ENCODE data around the gene RARRES1. TPM values are rescaled to one million over a fixed set of nuclear protein-coding genes. Genes with fewer than 3 reads are reported as not detected.

Gene RARRES1
- total RNA-seq, 1 experiment from 2014 or later: 0.20 TPM

GRCh38 chr3:158763421-158763820 lies 31.2 kb upstream of the RARRES1 start:
- ChIA-PET POLR2A (no interaction called here), CTCF (no interaction called here), RAD21 (ENCODE audit: low non-redundant PET in 1 of 2, low total read pairs in 2 of 2, uncharacterized antibody in 2 of 2, unreplicated experiment in 2 of 2) (no interaction called here)
- no peaks in the 10 kb centered on the region for H3K36me3 ChIP-seq (ENCODE audit: control insufficient read depth in 1 of 2, insufficient read depth in 2 of 2, low read length in 2 of 2)
- no peaks in the 10 kb centered on the region for H3K9me3 ChIP-seq (ENCODE audit: control insufficient read depth in 1 of 2, insufficient read depth in 1 of 2, low read depth in 1 of 2, low read length in 2 of 2)
- DNase-seq (ENCODE audit: low read depth, low spot score) (no peak), ATAC-seq (no peak)
- H3K4me2 ChIP-seq (ENCODE audit: low read length): no peak overlapping the region
- no peak overlapping the region for H3K27ac ChIP-seq (ENCODE audit: low read depth, low read length)
- no peaks in the 10 kb centered on the region for H3K79me2 ChIP-seq (ENCODE audit: insufficient read depth, low read length)
- no peak overlapping the region for H3K4me3 ChIP-seq (replicated peaks in 1 of 2; ENCODE audit: low read depth in 1 of 2, low read length in 2 of 2)
- TF ChIP-seq, protein P1, sequence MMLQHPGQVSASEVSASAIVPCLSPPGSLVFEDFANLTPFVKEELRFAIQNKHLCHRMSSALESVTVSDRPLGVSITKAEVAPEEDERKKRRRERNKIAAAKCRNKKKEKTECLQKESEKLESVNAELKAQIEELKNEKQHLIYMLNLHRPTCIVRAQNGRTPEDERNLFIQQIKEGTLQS (IDR thresholded peaks at IDR 0.05): no peak
- TF ChIP-seq ELF1 (IDR thresholded peaks at IDR 0.05; ENCODE audit: borderline replicate concordance, low read depth) (no peak), ZBTB33 (IDR thresholded peaks at IDR 0.05; ENCODE audit: extremely low read depth, insufficient replicate concordance, low read length) (no peak), CEBPB (IDR thresholded peaks at IDR 0.05; ENCODE audit: low read depth) (no peak), CBX3 (IDR thresholded peaks at IDR 0.05; ENCODE audit: low read depth) (no peak), SRF (IDR thresholded peaks at IDR 0.05; ENCODE audit: low read depth) (no peak), YY1 (IDR thresholded peaks at IDR 0.05; ENCODE audit: extremely low read depth, insufficient replicate concordance, low read depth, low read length) (no peak), EZH2 (IDR thresholded peaks at IDR 0.05) (no peak), JUND (IDR thresholded peaks at IDR 0.05) (no peak), POLR2A (IDR thresholded peaks at IDR 0.05; ENCODE audit: borderline replicate concordance, extremely low read depth, insufficient read depth, insufficient read length) (no peak), SP1 (IDR thresholded peaks at IDR 0.05; ENCODE audit: low read depth) (no peak), SIN3A (IDR thresholded peaks at IDR 0.05; ENCODE audit: low read depth) (no peak), ZFX (IDR thresholded peaks at IDR 0.05) (no peak), POLR2AphosphoS5 (IDR thresholded peaks at IDR 0.05; ENCODE audit: low read depth, low read length) (no peak)
- H3K4me1 ChIP-seq (ENCODE audit: control insufficient read depth in 1 of 2, insufficient read depth in 2 of 2, low read length in 2 of 2): peaks cover 0 to 4% of the 10 kb centered on the region in 2 experiments; a peak in 1 of 4 replicates
- intact Hi-C loops (cut with micrococcal nuclease): no loop called here
- no TSS peak for BruUV-seq (replicated peaks)
- no peaks in the 10 kb centered on the region for H3K27me3 ChIP-seq (ENCODE audit: insufficient read depth, low read length)
- no peaks in the 10 kb centered on the region for H3K9me2 ChIP-seq (ENCODE audit: insufficient read depth)
- no peak overlapping the region for H3K9ac ChIP-seq (ENCODE audit: low read length)
- no peak overlapping the region for H2AFZ ChIP-seq (ENCODE audit: low read depth, low read length, poor library complexity, severe bottlenecking)
- H4K20me1 ChIP-seq (ENCODE audit: insufficient read depth): no peaks in the 10 kb centered on the region

Data from HCT116 (cell line).